ENCODE measurements around the gene SMYD1. TPM values are rescaled to one million over a fixed set of nuclear protein-coding genes. Genes with fewer than 3 reads are reported as not detected.

SMYD1 gene
- total RNA-seq, 1 experiment from 2014 or later: not detected

DNA sequence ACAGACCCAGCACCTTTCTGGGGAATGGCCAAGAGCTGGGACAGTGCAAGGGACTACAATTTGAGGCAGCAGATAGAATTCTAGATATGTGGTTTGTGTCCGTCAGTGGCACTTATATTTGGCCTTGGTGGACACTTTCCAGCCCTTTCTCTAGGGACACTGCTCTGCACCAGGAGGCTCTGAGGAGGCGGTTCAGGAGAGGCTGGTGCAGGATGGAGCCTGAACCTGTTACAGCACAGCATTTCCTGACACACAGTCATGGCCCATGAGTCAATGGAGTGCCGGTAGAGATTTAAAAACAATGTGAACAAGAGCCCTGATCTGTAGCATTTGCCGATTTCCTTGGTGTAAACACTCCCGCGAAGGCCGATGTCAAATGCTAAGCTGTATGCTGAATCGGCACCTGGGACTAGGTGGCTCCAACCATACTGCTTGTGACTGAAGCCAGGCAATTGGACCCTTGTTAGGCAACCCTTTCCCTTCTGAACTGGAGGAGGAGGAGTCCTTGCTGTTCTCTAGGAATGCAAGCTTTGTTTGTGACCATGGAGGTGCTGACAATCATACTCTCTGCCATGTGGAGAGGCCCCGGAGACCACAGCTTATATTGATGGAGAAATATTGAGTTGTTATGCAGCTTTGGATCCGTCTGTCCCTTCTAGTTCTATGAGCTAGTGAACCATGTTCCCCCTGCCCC, 48.3 kb downstream of the SMYD1 start:
- H3K27ac ChIP-seq (ENCODE audit: low read length): no peak overlapping the region
- no peak overlapping the region for H3K4me3 ChIP-seq (ENCODE audit: low read depth in 2 of 2, low read length in 2 of 2)
- POLR2A ChIA-PET: interaction anchor here (0.6 kb wide), 1 partner anchor 352 kb away, joined by 3 read pairs; no protein-coding TSS in a partner anchor
- H3K36me3 ChIP-seq (ENCODE audit: control insufficient read depth, insufficient read depth, low read length): no peaks in the 10 kb centered on the region
- TF ChIP-seq POLR2AphosphoS5 (IDR thresholded peaks at IDR 0.05; ENCODE audit: low read depth, low read length): no peak
- TF ChIP-seq, protein P1, sequence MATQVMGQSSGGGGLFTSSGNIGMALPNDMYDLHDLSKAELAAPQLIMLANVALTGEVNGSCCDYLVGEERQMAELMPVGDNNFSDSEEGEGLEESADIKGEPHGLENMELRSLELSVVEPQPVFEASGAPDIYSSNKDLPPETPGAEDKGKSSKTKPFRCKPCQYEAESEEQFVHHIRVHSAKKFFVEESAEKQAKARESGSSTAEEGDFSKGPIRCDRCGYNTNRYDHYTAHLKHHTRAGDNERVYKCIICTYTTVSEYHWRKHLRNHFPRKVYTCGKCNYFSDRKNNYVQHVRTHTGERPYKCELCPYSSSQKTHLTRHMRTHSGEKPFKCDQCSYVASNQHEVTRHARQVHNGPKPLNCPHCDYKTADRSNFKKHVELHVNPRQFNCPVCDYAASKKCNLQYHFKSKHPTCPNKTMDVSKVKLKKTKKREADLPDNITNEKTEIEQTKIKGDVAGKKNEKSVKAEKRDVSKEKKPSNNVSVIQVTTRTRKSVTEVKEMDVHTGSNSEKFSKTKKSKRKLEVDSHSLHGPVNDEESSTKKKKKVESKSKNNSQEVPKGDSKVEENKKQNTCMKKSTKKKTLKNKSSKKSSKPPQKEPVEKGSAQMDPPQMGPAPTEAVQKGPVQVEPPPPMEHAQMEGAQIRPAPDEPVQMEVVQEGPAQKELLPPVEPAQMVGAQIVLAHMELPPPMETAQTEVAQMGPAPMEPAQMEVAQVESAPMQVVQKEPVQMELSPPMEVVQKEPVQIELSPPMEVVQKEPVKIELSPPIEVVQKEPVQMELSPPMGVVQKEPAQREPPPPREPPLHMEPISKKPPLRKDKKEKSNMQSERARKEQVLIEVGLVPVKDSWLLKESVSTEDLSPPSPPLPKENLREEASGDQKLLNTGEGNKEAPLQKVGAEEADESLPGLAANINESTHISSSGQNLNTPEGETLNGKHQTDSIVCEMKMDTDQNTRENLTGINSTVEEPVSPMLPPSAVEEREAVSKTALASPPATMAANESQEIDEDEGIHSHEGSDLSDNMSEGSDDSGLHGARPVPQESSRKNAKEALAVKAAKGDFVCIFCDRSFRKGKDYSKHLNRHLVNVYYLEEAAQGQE (IDR thresholded peaks at IDR 0.05; ENCODE audit: insufficient read depth in 1 of 2, low read depth in 2 of 2, low read length in 1 of 2): no peak
- TF ChIP-seq, protein P2, sequence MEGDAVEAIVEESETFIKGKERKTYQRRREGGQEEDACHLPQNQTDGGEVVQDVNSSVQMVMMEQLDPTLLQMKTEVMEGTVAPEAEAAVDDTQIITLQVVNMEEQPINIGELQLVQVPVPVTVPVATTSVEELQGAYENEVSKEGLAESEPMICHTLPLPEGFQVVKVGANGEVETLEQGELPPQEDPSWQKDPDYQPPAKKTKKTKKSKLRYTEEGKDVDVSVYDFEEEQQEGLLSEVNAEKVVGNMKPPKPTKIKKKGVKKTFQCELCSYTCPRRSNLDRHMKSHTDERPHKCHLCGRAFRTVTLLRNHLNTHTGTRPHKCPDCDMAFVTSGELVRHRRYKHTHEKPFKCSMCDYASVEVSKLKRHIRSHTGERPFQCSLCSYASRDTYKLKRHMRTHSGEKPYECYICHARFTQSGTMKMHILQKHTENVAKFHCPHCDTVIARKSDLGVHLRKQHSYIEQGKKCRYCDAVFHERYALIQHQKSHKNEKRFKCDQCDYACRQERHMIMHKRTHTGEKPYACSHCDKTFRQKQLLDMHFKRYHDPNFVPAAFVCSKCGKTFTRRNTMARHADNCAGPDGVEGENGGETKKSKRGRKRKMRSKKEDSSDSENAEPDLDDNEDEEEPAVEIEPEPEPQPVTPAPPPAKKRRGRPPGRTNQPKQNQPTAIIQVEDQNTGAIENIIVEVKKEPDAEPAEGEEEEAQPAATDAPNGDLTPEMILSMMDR (IDR thresholded peaks at IDR 0.05): no peak
- no peak for TF ChIP-seq TCF7L2 (IDR thresholded peaks at IDR 0.05; ENCODE audit: low read depth, low read length)
- TF ChIP-seq SIN3A (IDR thresholded peaks at IDR 0.05; ENCODE audit: borderline replicate concordance, insufficient read depth, low read depth, low read length): no peak
- DNase-seq (ENCODE audit: low read depth, low spot score) (no peak), ATAC-seq (no peak)
- intact Hi-C loops (cut with micrococcal nuclease; ENCODE audit: unreplicated experiment): no loop called here
- no TSS peak for BruUV-seq (replicated peaks)
- CTCF ChIA-PET: no interaction called here
- in situ Hi-C loops (cut with HindIII; ENCODE audit: low pct_unique_long_range_greater_than_20kb, low sequenced_read_pairs): no loop called here
- H3K9me3 ChIP-seq (ENCODE audit: control insufficient read depth, insufficient read depth, low read depth, low read length): no peaks in the 10 kb centered on the region
- H3K4me1 ChIP-seq (ENCODE audit: control insufficient read depth, insufficient read depth, low read length): no peaks in the 10 kb centered on the region
- peaks cover 14% of the 10 kb centered on the region for H3K27me3 ChIP-seq (ENCODE audit: control insufficient read depth, insufficient read depth, low read length)

DNA sequence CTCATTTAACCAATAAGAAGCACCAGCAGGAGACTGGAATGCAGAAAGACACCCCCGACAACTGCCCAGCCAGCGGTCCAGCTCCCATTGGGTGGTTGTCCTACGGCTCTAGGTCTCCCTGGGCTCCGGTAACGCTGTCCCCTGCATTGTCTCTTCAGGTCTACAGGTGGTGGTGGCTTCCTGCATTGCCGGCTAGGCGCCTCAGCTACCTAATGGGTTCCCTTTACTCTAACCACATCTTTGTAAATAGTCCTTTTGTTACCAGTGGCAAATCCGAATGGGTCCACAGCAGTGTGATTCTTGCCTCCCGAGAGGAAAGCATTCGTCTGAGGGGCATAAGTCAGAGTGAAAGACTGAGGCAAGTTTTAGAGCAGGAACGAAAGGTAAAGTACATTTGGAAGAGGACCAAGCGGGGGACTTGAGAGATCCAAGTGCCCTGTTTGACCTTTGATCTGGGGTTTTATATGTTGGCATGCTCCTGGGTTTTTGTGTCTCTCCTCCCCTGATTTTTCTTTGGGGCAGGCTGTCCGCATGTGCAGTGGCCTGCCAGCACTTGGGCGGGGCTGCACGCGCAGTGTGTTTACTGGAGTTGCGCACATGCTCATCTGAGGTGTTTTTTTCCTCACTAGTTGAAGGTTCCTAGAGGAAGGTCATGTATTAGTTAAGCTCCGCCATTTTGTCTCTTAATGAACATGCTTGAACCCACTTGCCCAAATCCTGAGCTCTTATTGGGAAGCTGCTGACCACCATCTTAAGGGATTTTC, 49.2 kb downstream of the SMYD1 start:
- Histone ChIP-seq H3K9me3 (ENCODE audit: control insufficient read depth, insufficient read depth, low read depth, low read length) (no peaks in the 10 kb centered on the region), H3K4me1 (ENCODE audit: control insufficient read depth, insufficient read depth, low read length) (no peaks in the 10 kb centered on the region), H3K27me3 (ENCODE audit: control insufficient read depth, insufficient read depth, low read length) (peaks cover 14% of the 10 kb centered on the region), H3K36me3 (ENCODE audit: control insufficient read depth, insufficient read depth, low read length) (no peaks in the 10 kb centered on the region), H3K27ac (ENCODE audit: low read length) (no peak overlapping the region), H3K4me3 (ENCODE audit: low read depth in 2 of 2, low read length in 2 of 2) (no peak overlapping the region)
- intact Hi-C loops (cut with micrococcal nuclease; ENCODE audit: unreplicated experiment): no loop called here
- BruUV-seq (replicated peaks): no TSS peak
- POLR2A ChIA-PET: no interaction called here
- ATAC-seq (no peak), DNase-seq (ENCODE audit: low read depth, low spot score) (no peak)
- TF ChIP-seq SIN3A (IDR thresholded peaks at IDR 0.05; ENCODE audit: borderline replicate concordance, insufficient read depth, low read depth, low read length) (no peak), POLR2AphosphoS5 (IDR thresholded peaks at IDR 0.05; ENCODE audit: low read depth, low read length) (no peak), TCF7L2 (IDR thresholded peaks at IDR 0.05; ENCODE audit: low read depth, low read length) (no peak)
- TF ChIP-seq, protein P2 (IDR thresholded peaks at IDR 0.05): no peak
- TF ChIP-seq, protein P1 (IDR thresholded peaks at IDR 0.05; ENCODE audit: insufficient read depth in 1 of 2, low read depth in 2 of 2, low read length in 1 of 2): no peak
- CTCF ChIA-PET: no interaction called here
- in situ Hi-C loops (cut with HindIII; ENCODE audit: low pct_unique_long_range_greater_than_20kb, low sequenced_read_pairs): no loop called here

All from Panc1 (cell line).